IMR-90 (cell line): ENCODE measurements around the gene APOBR. TPM values are rescaled to one million over a fixed set of nuclear protein-coding genes. Genes with fewer than 3 reads are reported as not detected.

Experiments
- ATAC-seq: fragments of 200-7000 bp; cut with Tn5 transposase; 2 replicates; pipeline ENCODE4 v1.9.1; 2020; ENCODE audit warnings: low read depth, mild to moderate bottlenecking, moderate library complexity
- BruUV-seq: library from RNA; stranded (reverse); fragments of 400-500 nt; replicated peaks from 2 replicates; lab custom pipeline; 2021; lab: Mats Ljungman, UMichigan
- CTCF ChIA-PET: fragments of 300-600 bp; formaldehyde crosslinking; extraction: SDS; loops from one replicate; lab custom pipeline; 2021; ENCODE audit warnings: antibody characterized with exemption; lab: Yijun Ruan, JAX
- POLR2A ChIA-PET: fragments of 300-600 bp; sonication (Branson Sonifier 250); formaldehyde crosslinking; loops from one replicate; lab custom pipeline; 2022; ENCODE audit warnings: antibody characterized with exemption; ENCODE audit not compliant: unreplicated experiment; lab: Charles Lee
- DNase-seq: peaks from one replicate; pipeline ENCODE4 v3.0.0; 2013
- H2AFZ ChIP-seq: replicated peaks from 2 replicates; pipeline ENCODE3; 2013; ENCODE audit warnings: low read length, mild to moderate bottlenecking; ENCODE audit not compliant: poor library complexity
- H2AK5ac ChIP-seq: 2 replicates; pipeline ENCODE4 v1.6.1; 2013; ENCODE audit warnings: low read depth, low read length, inconsistent platforms
- H2AK9ac ChIP-seq: replicated peaks from 2 replicates; pipeline ENCODE3; 2013; ENCODE audit warnings: mild to moderate bottlenecking, low read depth, low read length, moderate library complexity; ENCODE audit not compliant: poor library complexity
- H2BK120ac ChIP-seq: 2 replicates; pipeline ENCODE4 v1.6.1; 2013; ENCODE audit warnings: low read depth, low read length, inconsistent platforms
- H2BK15ac ChIP-seq: 3 replicates; pipeline ENCODE4 v1.6.1; 2013; ENCODE audit warnings: low read depth, low read length, inconsistent platforms
- H2BK20ac ChIP-seq: 2 replicates; pipeline ENCODE4 v1.6.1; 2013; ENCODE audit warnings: low read depth, mild to moderate bottlenecking, inconsistent platforms, low read length, moderate library complexity
- H2BK5ac ChIP-seq: 2 replicates; pipeline ENCODE4 v1.6.1; 2013; ENCODE audit warnings: mild to moderate bottlenecking, low read depth, low read length, inconsistent platforms; ENCODE audit not compliant: poor library complexity, severe bottlenecking
- H3K14ac ChIP-seq: replicated peaks from 2 replicates; pipeline ENCODE4 v1.6.1; 2013; ENCODE audit warnings: low read depth, low read length, inconsistent platforms
- H3K18ac ChIP-seq: 2 replicates; pipeline ENCODE4 v1.6.1; 2013; ENCODE audit warnings: low read depth, low read length, control low read depth
- H3K23ac ChIP-seq: 2 replicates; pipeline ENCODE4 v1.6.1; 2013; ENCODE audit warnings: low read depth, low read length, inconsistent platforms
- H3K27ac ChIP-seq: 2 replicates; pipeline ENCODE4 v1.5.1; 2013; ENCODE audit warnings: mild to moderate bottlenecking, control low read depth, low read length; ENCODE audit not compliant: insufficient read depth
- H3K27me3 ChIP-seq: 2 replicates; pipeline ENCODE4 v1.6.1; 2013; ENCODE audit warnings: low read length; ENCODE audit not compliant: control insufficient read depth, insufficient read depth
- H3K36me3 ChIP-seq: 2 replicates; pipeline ENCODE4 v1.6.1; 2013; ENCODE audit warnings: low read length, mixed read lengths; ENCODE audit not compliant: control insufficient read depth, insufficient read depth
- H3K4ac ChIP-seq: 2 replicates; pipeline ENCODE4 v1.6.1; 2013; ENCODE audit warnings: low read depth, low read length, inconsistent platforms
- H3K4me1 ChIP-seq: 2 replicates; pipeline ENCODE4 v1.6.1; 2013; ENCODE audit warnings: low read length, mixed read lengths; ENCODE audit not compliant: control insufficient read depth, insufficient read depth
- H3K4me2 ChIP-seq: 2 replicates; pipeline ENCODE4 v1.6.1; 2013; ENCODE audit warnings: low read depth, mild to moderate bottlenecking, control low read depth, low read length, moderate library complexity
- H3K4me3 ChIP-seq: 2 replicates; pipeline ENCODE4 v1.5.1; 2013; ENCODE audit warnings: low read depth, mild to moderate bottlenecking, control low read depth, low read length, moderate library complexity; ENCODE audit not compliant: insufficient read depth
- H3K56ac ChIP-seq: 2 replicates; pipeline ENCODE4 v1.6.1; 2013; ENCODE audit warnings: low read length, inconsistent platforms; ENCODE audit not compliant: insufficient read depth; ENCODE audit errors: extremely low read depth
- H3K79me1 ChIP-seq, 2 experiments: 2 replicates each; pipeline ENCODE4 v1.6.1; 2013; ENCODE audit warnings: low read length in 2 of 2, inconsistent platforms in 1 of 2, low read depth in 1 of 2
- H3K9ac ChIP-seq: 2 replicates; pipeline ENCODE4 v1.6.1; 2013; ENCODE audit warnings: low read depth, low read length, control low read depth
- H3K9me1 ChIP-seq: 2 replicates; pipeline ENCODE4 v1.6.1; 2013; ENCODE audit warnings: low read length, inconsistent platforms; ENCODE audit not compliant: insufficient read depth
- H3K9me3 ChIP-seq: 2 replicates; pipeline ENCODE4 v1.6.1; 2013; ENCODE audit warnings: low read length; ENCODE audit not compliant: control insufficient read depth, insufficient read depth
- H4K20me1 ChIP-seq: 2 replicates; pipeline ENCODE4 v1.6.1; 2013; ENCODE audit warnings: low read length, inconsistent platforms; ENCODE audit not compliant: insufficient read depth
- H4K5ac ChIP-seq: 2 replicates; pipeline ENCODE4 v1.6.1; 2013; ENCODE audit warnings: mild to moderate bottlenecking, low read depth, low read length, control low read depth
- H4K8ac ChIP-seq, 2 experiments: 2 replicates each; pipeline ENCODE4 v1.6.1; 2013; ENCODE audit warnings: low read depth in 2 of 2, low read length in 2 of 2, control low read depth in 1 of 2, inconsistent platforms in 1 of 2
- H4K91ac ChIP-seq: 2 replicates; pipeline ENCODE4 v1.6.1; 2013; ENCODE audit warnings: low read depth, low read length, inconsistent platforms; ENCODE audit not compliant: insufficient read depth
- FOS ChIP-seq: fragments of 150-350 bp; IDR thresholded peaks from 2 replicates; pipeline ENCODE4 v1.6.1; 2016; ENCODE audit warnings: low read depth, low read length
- MAZ ChIP-seq: IDR thresholded peaks from 2 replicates; pipeline ENCODE4 v1.6.1; 2012; ENCODE audit warnings: low read depth, mild to moderate bottlenecking, low read length, improper control_type of control experiment, moderate library complexity, borderline replicate concordance
- SMC3 ChIP-seq: fragments of 150-350 bp; IDR thresholded peaks from 2 replicates; pipeline ENCODE4 v1.6.1; 2016; ENCODE audit warnings: low read depth, mild to moderate bottlenecking, antibody characterized with exemption, low read length, moderate library complexity
- WGBS, 2 experiments: methylation state at CpG; one replicate each; pipeline versions ENCODE4 v1.1.5 to v1.1.7; 2013; ENCODE audit warnings: missing lambda C conversion rate in 2 of 2; ENCODE audit not compliant: insufficient read length in 1 of 2; ENCODE audit errors: extremely low coverage in 2 of 2; 5-methylcytosine and 5-hydroxymethylcytosine counted together
- dilution Hi-C: fragments of 300-500 bp; cut with HindIII; formaldehyde crosslinking; loops from one replicate; pipeline ENCODE4 v1.14.3; 2018; ENCODE audit warnings: low sequenced_read_pairs; ENCODE audit not compliant: unreplicated experiment
- in situ Hi-C: fragments of 300-500 bp; cut with MboI; formaldehyde crosslinking; loops from 3 replicates; pipeline ENCODE4 v1.14.3; 2019; ENCODE audit warnings: low sequenced_read_pairs, inconsistent platforms, mixed read lengths
- intact Hi-C: fragments of 100-400 bp; cut with micrococcal nuclease; formaldehyde crosslinking; loops from 2 replicates; pipeline ENCODE4 v1.10.0; 2022
- polyA plus RNA-seq, 3 experiments: library from polyadenylated mRNA; depleted of rRNA; stranded (reverse); fragments of >200 nt; gene quantifications; 2 replicates each; pipeline ENCODE4 v1.2.3, GENCODE V29; 2012; ENCODE audit warnings: low replicate concordance in 1 of 3
- total RNA-seq: library from RNA; depleted of rRNA; stranded (reverse); fragments of >200 nt; gene quantifications from 2 replicates; pipeline ENCODE4 v1.2.3, GENCODE V29; 2012

Gene APOBR
- total and polyA plus RNA-seq, 2 of the 4 experiments (the other 2 are of a cell fraction): not detected

DNA sequence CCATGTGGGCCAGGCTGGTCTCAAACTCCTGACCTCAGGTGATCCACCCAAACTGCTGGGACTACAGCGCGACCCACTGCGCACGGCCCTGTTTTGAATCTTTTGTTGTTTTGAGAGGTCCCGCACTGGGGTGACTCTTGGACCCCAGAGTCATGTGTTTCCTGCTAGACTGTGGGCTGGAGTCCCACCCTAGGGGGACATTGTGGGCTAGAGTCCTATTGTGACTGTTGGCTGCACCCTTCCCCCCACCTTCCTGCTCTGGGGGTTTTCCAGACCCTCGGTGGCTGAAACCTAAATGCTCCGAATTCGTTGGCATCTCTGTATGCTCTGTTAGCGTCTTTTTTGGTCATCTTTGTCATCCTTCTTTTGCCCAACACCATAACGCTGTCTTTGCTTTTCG is 28.3 kb downstream of the APOBR start:
- dilution Hi-C loops (no loop called here), intact Hi-C loops (no loop called here), in situ Hi-C loops (no loop called here)
- Histone ChIP-seq H4K20me1 (no peaks in the 10 kb centered on the region), H3K4ac (no peak overlapping the region), H3K27ac (no peak overlapping the region), H3K4me2 (no peak overlapping the region), H2AK5ac (no peak overlapping the region), H3K36me3 (no peaks in the 10 kb centered on the region), H4K8ac (no peak overlapping the region), H4K91ac (no peak overlapping the region), H3K79me1 (no peaks in the 10 kb centered on the region), H3K9me1 (no peaks in the 10 kb centered on the region), H4K5ac (no peak overlapping the region), H2BK15ac (no peak overlapping the region), H3K9me3 (no peaks in the 10 kb centered on the region), H3K14ac (no peak overlapping the region), H3K4me3 (no peak overlapping the region), H2BK120ac (no peak overlapping the region), H3K27me3 (no peaks in the 10 kb centered on the region; the same call in 1 of the 2 replicates), H3K9ac (no peak overlapping the region), H2BK20ac (no peak overlapping the region), H2AFZ (no peak overlapping the region), H2AK9ac (no peak overlapping the region), H2BK5ac (no peak overlapping the region), H3K56ac (no peak overlapping the region), H3K23ac (no peak overlapping the region), H3K4me1 (no peaks in the 10 kb centered on the region; the same call in 1 of the 2 replicates), H3K18ac (no peak overlapping the region)
- ATAC-seq (no peak), DNase-seq (no peak)
- whole genome bisulfite sequencing, 2 experiments: 78% methylated on average over 5 of the region's 11 CpGs; no CpG with 5 or more reads in 1 of the 2 experiments
- CTCF ChIA-PET: no interaction called here
- POLR2A ChIA-PET: interaction anchor here (0.7 kb wide), 1 partner anchor 10 kb away, joined by 11 read pairs; no protein-coding TSS in a partner anchor
- TF ChIP-seq FOS: no peak
- no peak for TF ChIP-seq MAZ
- no peak for TF ChIP-seq SMC3
- no TSS peak for BruUV-seq
